ENCODE measurements around the gene BTBD1.
A peak's percentile ranks its signal among the peaks of the same experiment; 100 is the strongest.

Gene BTBD1

DNA sequence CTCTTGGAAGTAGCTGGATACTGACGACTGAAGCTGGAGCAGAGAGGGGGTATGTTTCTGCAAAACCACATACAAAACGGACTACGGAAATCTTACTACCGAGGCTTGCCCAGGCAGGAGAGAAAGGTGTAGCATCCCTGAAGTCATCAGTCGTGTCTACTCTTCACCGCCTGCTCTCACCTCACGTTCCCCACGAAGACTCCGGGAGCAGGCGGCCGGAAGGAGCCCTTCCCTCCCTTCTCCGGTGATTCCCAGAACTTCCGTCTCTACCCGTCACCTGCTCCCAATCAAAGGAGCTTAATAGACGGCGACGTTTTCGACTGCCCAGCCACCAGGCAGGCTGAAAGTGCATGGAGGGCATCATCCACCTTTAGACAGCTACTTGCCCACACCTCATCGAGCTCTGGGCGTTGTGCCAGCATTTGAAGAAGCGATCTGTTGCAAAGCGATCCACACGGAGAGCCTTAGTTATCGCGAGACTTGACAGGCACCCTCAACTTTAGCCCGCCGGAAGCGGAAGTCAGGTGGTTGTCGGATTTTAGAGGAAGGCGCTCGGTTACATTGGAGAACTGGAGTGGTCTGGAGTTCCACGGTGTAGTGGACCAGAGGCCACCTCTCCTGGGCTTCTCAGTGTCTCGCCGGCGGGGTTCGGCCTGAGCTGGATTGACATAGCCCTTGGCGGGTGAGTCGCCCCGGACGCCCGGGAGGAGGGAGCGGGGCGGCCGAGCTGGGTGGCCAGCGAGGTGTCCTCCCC lies 81.2 kb downstream of the BTBD1 start, which contains the start of gene RAMAC:
RAMAC (plus strand) TSS at position 523 of the 754 bp plus-strand sequence. CDS start 2,809 bp downstream, outside the sequence.
- peak; percentile 96 for DNase-seq

DNA sequence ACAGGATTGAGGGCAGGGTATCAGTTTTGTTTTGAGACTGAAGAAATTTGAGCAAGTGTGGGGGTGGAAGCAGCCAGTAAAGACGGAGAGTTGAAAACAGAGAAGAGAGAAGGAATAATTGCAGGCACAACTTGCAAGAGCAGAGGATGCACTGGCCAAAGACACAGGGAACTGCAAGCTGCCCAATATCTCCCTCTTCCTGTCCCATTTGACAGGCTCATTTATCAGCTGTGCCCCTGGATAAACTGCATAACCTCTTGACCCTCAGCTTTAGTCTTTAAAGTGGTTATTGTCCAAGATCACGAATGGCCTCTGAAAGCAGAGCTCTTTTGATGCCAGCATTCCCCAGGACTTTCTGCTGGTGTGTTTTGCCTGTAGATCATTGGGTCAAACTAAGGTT lies 86.1 kb downstream of the BTBD1 start:
- DNase-seq, result no peak

DNA sequence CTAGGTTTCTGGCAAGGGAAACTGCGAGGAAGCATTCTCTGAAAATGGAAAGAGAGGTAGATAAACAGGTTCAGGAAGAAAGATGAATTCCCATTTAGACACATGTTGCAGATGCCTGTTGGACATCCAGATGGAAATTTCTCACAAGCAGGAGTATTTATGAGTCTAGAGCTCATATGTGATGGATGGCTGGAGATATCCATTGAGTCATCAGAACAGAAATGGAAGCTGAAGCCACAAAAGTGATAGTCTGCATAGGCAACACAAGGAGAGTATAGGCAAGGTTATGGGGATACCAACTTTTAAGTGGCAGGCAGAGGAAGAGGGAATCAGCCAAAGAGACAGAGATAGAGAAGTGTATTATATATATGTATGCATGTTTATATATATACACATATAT lies 87.3 kb downstream of the BTBD1 start:
- no peak for DNase-seq

DNA sequence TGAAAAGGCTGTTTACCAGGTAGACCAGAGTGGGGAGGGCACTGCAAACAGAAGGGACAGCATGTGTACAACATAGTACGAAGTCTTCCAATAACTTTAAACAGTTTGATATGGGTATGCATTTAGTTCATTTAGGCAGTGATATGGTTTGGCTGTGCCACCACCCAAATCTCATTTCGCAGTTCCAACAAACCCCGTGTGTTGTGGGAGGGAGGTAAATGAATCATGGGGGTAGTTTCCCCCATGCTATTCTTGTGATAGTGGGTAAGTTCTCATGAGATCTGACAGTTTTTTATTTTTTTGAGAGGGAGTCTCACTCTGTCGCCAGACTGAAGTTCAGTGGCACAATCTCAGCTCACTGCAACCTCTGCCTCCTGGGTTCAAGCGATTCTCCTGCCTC lies 88.6 kb downstream of the BTBD1 start:
- no peak for DNase-seq

DNA sequence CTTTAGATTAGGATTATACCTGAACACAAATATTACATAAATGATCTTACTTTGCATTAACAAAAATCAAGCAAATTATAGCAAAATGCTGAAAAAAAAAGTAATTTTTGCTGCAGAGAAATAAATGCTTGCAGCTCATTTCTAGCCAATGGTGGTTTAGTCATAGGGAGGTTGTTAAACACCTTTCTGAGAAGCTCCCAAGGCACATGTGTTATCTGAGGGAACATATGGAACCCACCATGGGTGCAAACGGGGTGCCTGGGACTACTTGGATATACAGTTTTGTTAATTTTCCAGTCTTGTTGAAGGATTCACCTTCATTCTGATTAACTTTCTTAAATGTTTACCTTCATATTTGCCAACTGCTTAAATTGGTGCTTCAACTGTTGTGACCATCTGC lies 90.0 kb downstream of the BTBD1 start:
- DNase-seq, result no peak

DNA sequence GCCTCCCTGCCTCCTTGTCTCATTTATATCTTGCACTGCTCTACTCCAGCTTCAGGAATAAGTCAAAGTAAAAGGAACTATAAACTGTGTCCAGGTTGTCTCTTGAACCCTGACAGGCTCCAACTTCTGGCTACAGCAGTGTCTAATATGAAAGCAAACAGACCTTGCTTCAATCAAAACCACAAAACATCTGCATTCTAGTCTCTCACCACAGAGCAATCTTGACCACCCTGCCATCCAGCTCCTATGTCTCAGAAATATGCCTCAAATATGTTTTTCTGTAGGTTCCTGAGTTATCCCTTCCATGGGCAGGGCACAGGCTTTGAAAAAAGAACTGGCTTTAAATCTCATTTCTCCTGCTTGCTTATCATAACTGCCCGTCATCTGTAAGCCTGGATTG lies 94.1 kb downstream of the BTBD1 start:
- DNase-seq, result no peak

DNA sequence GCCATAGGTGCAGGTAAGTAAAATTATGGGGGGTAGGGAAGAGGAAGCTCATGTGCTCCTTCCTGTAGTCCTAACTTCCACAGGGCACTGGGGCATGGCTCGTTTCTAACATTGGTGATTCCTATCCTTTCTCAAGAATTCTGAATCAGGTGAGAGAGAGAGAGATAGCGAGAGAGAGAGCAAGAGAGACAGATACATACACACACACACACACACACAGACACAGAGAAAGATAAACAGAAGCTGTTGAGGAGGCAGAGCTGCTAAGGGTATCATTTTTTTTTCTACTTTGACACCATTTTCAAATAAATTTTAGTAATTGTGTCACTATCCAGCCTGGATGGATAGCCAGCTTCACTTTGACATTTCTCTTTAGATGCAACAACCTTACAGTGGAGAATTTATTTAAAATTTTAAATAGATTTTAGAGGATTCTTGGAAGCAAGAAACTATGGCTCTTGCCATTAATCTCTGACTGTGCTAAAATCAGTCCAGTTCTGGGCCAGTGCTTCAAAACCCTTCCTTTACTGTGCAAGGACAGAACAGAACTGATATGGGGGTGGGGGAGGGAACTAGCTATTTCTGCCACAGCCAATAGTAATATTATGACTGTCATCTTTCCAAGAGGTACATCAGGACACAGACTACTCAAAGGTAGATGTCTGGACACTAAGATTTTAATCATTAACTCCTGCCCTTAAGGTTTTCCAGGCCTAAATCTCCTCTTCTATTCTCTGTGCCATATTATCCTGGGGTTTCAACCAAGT lies 95.7 kb downstream of the BTBD1 start:
- no peak for DNase-seq

DNA sequence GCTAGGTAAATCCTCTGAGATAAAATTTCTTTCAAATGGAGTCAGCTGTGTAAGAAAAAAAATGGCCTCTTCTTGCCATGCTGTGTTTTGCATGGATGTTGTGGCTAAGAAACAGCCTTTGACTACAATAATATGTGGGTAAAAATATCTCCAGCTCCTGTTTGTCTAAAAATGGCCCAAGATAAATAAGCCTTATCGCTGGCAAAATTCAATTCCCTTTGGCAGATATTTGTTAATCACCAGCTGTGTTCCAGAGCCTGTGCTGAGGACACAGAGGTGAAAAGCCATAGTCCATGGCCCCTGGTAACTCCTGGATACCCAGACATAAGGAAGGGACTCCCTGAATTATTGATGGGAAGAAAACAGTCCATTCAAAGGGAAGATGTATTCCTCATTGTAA lies 96.4 kb downstream of the BTBD1 start:
- DNase-seq, result no peak

DNA sequence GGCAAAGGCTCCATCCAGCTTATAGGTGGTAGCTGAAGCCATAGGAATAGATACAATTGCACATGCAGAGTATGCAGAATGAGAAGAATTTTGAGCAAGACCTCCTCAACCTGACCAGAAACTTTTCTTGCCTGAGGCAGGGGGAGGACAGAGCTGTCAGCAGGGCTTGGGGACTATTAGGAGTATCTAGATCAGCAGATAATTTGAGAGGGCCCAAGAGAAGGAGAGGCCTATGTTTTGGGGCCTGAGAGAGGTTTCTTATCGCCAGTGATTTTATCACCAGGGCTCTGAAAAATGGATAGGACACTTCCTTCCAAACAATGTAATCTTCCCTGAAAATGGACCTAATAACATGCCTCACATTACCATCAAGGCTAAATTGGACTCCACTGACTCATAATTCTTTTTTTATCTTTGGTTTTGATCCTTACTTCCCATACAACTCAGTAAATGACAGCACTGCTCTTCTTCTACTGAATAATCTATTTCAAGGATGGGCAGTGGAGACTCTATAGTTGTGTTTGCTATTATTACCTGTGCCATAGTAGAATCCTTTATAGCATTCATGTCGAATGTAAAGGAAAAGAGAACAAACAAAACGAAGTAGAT lies 96.9 kb downstream of the BTBD1 start:
- DNase-seq, result no peak

DNA sequence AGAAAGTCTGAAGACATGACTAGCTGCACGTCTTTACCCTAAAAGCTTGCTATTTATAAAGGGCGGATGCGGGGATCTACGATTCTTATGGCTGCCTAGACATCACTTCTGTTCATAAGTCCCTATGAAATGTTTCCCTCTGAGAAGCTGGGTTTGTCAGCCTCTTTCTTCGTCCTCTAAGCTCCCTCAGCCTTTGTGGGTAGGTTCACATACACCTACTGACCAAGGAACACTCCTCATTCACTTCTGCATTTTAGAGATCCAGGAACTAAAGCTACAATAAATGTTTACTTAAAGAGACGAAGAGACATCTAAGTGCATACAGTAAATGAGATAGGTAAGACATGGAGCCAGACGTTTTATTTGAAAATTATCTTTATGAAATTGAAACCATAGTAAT lies 97.7 kb downstream of the BTBD1 start:
- no peak for DNase-seq

DNA sequence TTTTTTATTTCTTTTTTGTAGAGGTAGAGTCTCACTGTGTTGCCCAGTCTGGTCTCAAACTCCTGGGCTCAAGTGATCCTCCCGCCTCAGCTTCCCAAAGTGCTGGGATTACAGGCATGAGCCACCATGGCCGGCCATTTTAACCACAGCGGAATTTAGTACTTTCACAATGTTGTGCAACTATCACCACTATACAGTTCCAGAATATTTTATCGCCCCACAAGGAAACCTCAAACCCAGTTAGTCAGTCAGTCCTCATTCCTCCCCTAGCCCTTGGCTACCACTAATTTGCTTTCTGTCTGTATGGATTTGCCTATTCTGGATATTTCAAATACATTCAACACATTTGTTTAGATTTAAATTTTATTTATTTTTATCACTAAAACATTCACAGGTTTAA lies 99.0 kb downstream of the BTBD1 start:
- no peak for DNase-seq

DNA sequence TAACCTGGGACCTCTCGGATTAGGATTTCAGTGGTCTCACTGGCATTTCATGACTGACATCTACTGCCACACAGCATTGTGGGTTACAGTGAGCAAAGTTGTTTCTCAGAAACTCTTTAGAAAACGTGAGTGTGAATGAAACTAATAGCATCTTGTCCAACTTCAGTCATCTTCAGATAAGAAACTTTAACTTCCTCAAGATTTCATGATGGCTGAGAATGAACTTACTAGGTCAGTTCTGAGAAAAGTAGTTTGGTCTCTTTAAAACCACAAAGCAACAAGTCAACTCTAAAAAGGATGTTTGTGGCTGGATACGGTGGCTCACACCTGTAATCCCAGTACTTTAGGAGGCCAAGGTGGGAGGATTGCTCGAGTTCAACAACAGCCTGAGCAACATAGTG lies 100.4 kb downstream of the BTBD1 start:
- no peak for DNase-seq
